ENCODE data around the gene MALRD1.

The MALRD1 gene

DNA sequence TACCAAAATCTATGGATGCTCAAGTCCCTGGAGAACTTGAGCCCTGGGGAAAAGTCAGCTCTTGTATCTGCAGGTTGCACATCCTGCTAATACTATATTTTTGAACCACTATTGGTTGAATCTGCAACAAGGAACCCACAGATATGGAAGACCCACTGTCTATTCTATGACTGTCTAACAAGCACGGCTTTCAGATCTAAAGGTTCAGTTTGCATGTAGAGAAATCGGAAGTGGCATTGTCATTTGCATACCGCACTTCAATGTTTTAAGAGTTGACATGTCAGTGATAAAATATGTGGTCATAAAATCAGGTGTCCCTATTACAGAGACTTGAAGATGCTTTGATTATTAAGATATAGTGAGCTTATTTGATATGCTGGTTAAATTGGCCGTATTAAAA is 95.6 kb downstream of the MALRD1 start:
- no peak for TF ChIP-seq GATA1 (IDR thresholded peaks at IDR 0.05; ENCODE audit: low read depth, low read length)
- TF ChIP-seq POLR2A (IDR thresholded peaks at IDR 0.05; ENCODE audit: low read length) = no peak
- no peak for DNase-seq

DNA sequence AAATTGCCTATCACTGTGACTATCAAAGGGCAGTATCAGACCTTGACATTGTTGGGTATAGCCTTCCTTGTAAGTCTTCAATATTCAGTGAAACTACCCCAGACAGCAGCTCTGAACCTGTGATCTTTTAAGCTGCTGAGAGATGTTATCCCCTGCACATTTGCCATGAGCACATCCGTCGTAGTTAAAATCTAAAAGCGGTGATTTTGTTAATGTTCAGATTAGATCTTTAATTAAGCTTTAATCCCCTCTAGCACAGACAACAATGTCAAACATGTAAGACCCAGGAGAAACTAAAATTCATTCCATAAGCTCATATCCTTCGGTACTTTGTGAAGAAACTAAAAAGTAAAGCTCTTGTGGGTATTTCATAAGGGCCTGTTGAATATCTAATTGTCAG is 105.8 kb downstream of the MALRD1 start:
- TF ChIP-seq GATA1 (IDR thresholded peaks at IDR 0.05; ENCODE audit: low read depth, low read length) (no peak), POLR2A (IDR thresholded peaks at IDR 0.05; ENCODE audit: low read length) (no peak)
- no peak for DNase-seq

DNA sequence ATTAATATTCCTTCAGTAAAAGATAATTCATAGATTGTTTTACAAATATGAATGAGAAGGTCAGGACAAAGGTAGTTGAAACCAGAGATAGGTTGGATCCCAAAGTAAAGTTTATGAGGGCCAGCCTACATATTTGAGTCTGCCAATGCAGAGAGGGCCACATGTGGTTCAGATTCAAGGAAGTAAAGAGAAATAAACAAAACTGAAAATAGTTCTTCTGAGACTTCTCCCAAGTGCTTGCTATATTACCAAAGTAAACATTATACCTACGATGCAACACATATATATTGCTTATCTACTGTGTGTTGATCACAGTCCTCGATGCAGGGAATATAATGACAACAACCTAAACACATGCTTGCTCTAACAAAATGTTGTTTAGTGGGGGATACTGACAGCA is 109.8 kb downstream of the MALRD1 start:
- TF ChIP-seq POLR2A (IDR thresholded peaks at IDR 0.05; ENCODE audit: low read length) (no peak), GATA1 (IDR thresholded peaks at IDR 0.05; ENCODE audit: low read depth, low read length) (no peak)

DNA sequence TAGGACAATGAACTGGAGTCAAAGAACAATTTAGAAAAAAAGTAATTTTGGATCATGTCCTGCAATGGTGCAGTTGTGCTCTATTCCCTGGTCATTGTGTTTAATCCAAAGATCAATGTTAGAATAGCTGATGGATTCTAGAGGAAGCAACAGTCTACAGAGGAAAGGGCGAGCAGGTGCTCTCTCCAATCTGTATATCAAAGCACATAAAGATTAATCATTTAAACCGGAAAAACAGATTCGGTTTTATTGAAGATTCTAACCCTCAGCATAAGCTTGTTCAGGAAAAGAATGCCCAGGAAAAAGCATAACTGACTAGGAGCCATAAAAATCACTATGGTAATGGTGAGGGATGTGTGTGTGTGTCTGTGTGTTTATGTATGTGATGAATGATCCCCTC is 110.3 kb downstream of the MALRD1 start:
- no peak for DNase-seq
- no peak for TF ChIP-seq GATA1 (IDR thresholded peaks at IDR 0.05; ENCODE audit: low read depth, low read length)
- no peak for TF ChIP-seq POLR2A (IDR thresholded peaks at IDR 0.05; ENCODE audit: low read length)

More for the DNA sequence above, 109.8 kb downstream of the MALRD1 start:
- no peak for DNase-seq

DNA sequence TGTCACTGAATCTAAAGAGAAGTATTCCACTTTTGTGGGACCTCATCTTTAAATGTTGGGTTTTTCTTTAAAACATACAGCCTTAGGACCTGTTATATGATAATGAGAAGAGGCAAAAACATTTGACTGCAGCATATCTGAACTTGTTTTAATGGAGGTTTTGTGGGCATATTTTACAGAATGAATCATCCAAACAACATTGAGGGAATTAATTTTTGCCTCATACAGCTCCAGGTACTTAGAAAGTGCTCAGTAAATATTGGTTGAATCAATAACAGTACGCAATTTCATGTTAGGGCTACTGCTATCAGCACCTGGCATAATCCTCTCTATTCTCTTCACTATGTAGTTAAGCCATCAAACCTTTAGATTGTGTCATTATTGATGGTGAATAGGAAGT is 115.9 kb downstream of the MALRD1 start:
- DNase-seq = no peak

DNA sequence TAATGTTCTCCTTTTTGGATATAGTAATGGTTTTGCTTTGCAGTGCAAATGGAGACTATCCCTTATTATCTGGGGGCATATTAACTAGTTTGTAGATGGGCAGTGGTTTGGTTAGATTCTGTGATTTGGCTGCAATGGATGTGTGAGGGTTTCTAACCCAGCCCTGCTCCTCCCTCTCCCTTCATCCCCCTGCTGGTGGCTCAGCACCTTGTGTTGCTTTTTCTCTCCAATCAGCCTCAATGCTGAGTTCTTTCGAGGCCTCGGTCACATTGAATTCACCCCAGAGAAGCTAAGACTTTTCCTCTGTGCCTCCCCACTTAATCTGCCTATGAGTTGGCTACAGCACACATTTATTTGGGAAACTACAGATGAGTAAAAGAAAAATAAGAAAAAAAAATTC is 120.0 kb downstream of the MALRD1 start:
- TF ChIP-seq GATA1 (IDR thresholded peaks at IDR 0.05; ENCODE audit: low read depth, low read length) (no peak), POLR2A (IDR thresholded peaks at IDR 0.05; ENCODE audit: low read length) (no peak)
- no peak for DNase-seq

More for the DNA sequence above, 115.9 kb downstream of the MALRD1 start:
- TF ChIP-seq GATA1 (IDR thresholded peaks at IDR 0.05; ENCODE audit: low read depth, low read length) = no peak
- no peak for TF ChIP-seq POLR2A (IDR thresholded peaks at IDR 0.05; ENCODE audit: low read length)

DNA sequence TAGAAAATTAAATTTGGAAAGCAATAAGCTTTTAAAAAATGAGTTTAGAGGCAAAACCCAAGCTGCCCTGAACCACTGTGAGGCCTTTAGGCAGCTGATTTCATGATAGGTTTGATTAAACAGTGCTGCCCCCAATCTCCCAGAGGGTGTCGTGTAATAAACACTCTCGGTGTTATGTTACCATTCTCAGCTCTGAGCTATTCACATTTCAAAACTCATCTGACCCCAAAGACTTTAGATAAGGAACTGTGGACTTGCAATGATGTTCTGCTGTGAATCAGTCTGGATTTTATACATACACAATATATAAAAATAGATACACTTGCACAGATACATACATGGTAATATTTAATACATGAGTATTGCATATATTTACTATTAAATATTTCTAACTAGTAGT is 120.4 kb downstream of the MALRD1 start:
- DNase-seq = no peak
- TF ChIP-seq GATA1 (IDR thresholded peaks at IDR 0.05; ENCODE audit: low read depth, low read length) (no peak), POLR2A (IDR thresholded peaks at IDR 0.05; ENCODE audit: low read length) (no peak)

DNA sequence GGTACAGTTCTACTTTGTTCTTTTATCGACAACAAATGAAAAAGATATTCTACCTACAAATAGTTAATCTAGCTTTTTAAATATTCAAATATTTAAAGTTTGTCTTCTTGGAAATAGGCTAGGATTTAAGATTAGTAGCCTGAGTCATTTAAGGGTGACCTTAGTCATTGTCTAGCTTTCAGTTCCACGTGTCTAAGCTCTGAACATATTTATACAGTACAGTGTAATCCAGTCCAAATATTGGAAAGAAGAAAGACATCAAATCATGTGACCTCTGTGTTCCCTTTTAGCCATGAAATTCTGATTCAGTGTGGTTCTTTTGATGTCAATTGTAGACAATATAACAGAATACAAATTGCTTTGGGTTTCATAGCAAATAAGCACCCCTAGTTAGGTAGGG is 121.1 kb downstream of the MALRD1 start:
- no peak for DNase-seq

DNA sequence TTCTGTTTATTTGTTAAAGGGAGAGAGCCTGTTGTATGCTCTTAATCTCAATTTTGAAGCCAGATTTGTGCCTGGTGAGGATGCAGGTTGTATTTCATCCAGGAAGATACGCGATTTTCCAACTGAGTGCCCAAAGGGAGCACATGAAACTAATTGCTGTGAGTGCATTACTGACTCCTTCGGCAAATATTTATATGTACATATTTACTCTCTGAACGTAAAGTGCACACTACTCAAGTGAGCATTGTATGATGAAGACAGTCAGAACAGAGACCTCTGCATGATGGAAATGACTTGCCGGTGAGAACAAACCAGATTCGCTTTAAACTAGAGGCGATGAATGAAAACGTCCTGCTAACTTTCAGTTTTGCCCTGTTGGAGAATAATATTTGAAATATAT is 130.1 kb downstream of the MALRD1 start:
- no peak for DNase-seq
- no peak for TF ChIP-seq GATA1 (IDR thresholded peaks at IDR 0.05; ENCODE audit: low read depth, low read length)
- TF ChIP-seq POLR2A (IDR thresholded peaks at IDR 0.05; ENCODE audit: low read length) = no peak

More for the DNA sequence above, 121.1 kb downstream of the MALRD1 start:
- TF ChIP-seq POLR2A (IDR thresholded peaks at IDR 0.05; ENCODE audit: low read length) (no peak), GATA1 (IDR thresholded peaks at IDR 0.05; ENCODE audit: low read depth, low read length) (no peak)

DNA sequence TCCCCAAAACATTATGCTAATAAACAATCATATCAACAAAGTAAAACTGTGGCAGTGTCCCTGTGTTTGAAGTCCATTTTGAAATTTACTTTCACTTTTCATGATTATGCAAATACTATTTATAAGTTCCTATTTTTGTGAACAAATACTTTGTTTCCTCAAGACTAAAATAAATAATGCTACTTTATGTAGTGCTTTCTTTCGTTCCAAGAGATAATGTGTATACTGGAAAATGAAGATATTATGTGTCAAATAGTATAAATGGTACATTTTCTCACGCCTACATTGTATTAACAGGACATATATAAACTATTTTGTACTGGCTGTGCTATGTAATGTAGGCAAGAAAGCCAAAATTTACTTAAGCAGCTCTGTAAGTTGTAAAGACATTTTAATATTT is 136.3 kb downstream of the MALRD1 start:
- TF ChIP-seq POLR2A (IDR thresholded peaks at IDR 0.05; ENCODE audit: low read length) (no peak), GATA1 (IDR thresholded peaks at IDR 0.05; ENCODE audit: low read depth, low read length) (no peak)
- DNase-seq = no peak

DNA sequence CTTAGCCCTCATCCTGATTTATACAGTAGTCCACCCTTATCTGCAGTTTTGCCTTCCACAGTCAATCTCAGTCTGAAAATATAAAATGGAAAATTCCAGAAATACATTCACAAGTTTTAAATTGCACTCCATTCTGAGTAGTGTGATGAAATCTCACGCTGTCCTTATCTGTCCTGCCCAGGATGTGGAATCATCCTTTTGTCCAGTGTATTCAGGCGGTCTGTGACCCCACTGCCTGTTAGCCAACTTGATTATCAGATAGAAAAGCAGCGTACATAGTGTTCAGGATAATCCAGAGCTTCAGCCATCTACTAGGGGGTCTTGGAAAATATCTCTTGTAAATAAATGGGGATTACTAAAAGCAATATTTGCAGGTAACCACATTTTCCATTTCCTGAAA is 146.3 kb downstream of the MALRD1 start:
- TF ChIP-seq POLR2A (IDR thresholded peaks at IDR 0.05; ENCODE audit: low read length) (no peak), GATA1 (IDR thresholded peaks at IDR 0.05; ENCODE audit: low read depth, low read length) (no peak)
- no peak for DNase-seq

DNA sequence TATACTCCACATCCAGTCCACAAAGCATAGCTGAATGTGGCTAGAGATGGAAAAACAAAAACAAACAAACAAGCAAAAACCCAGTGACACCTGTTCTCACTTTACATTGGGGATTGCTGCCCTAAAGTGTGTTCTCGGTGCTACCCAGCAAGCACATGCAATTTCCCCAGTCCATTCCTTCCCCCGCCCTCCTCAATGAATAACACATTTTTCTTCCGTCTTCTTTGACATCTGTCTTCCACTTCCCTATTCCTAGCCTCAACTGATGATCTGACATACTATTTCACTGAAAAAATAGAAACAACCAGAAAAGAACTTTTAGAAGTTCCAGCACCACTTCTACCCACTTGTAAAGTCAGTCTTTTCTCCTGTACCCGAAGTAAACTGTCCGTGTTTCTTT is 147.1 kb downstream of the MALRD1 start:
- DNase-seq = no peak
- TF ChIP-seq POLR2A (IDR thresholded peaks at IDR 0.05; ENCODE audit: low read length) (no peak), GATA1 (IDR thresholded peaks at IDR 0.05; ENCODE audit: low read depth, low read length) (no peak)

DNA sequence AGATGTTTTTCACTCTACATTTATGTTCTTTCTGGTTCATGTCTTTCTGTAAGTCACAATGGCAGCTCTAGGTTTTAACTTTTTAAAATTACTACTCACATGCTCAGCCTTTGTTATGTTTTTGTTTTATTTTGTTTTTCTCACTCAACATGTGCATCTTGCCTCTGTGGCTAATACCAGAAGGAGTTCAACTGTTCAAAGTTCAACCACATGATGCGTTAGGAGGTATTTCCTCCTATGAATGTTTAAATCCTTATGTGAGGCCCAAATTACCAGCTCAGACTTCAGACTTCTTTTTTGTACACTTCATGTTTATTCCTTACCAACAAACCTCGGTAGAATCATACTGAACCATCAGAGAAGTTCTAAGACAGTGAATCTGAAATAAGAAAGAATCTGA is 151.6 kb downstream of the MALRD1 start:
- no peak for DNase-seq
- TF ChIP-seq GATA1 (IDR thresholded peaks at IDR 0.05; ENCODE audit: low read depth, low read length) (no peak), POLR2A (IDR thresholded peaks at IDR 0.05; ENCODE audit: low read length) (no peak)

DNA sequence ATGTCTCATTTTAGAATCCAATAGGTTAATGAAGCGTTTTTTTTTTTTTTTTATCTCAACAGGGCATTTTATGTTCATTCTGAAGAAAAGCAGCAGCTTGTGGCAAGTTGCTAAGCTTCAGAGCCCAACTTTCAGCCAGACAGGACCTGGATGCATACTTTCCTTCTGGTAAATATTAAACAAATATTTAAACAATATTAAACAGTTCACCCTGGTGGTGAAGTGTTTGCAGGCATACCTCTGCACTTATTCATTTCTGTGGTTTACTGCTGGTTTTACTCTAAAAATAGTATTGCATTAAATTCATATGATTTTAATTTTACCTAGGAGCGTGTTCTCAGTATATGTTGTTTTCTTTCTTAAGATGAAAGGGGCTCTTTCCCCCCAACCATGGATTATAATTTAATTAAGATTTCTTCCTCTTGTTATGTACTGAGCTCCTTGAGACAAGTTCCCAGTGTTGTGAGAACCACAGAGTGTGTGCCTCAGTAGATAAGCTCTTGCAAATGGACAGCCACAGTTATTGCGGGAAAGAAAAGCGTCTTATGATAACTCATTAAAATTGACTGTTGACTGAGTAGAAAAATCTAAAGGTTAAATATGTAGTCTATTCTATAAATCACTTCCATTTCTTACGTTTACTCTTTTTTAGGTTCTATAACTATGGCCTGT is 155.8 kb downstream of the MALRD1 start:
- TF ChIP-seq POLR2A (IDR thresholded peaks at IDR 0.05; ENCODE audit: low read length) (no peak), GATA1 (IDR thresholded peaks at IDR 0.05; ENCODE audit: low read depth, low read length) (no peak)
- no peak for DNase-seq

DNA sequence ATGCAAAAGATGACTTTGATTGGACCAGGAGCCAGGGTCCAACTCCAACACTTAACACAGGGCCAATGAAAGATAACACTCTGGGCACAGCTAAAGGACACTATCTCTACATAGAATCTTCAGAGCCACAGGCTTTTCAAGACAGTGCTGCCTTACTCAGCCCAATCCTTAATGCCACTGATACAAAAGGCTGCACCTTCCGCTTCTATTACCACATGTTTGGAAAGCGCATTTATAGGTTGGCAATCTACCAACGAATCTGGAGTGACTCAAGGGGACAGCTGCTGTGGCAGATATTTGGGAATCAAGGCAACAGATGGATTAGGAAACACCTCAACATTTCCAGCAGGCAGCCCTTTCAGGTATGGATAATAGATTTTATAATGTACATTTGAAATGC is 160.7 kb downstream of the MALRD1 start:
- DNase-seq = no peak
- TF ChIP-seq GATA1 (IDR thresholded peaks at IDR 0.05; ENCODE audit: low read depth, low read length) (no peak), POLR2A (IDR thresholded peaks at IDR 0.05; ENCODE audit: low read length) (no peak)

All from erythroblast (primary cell).